ENCODE results near the gene PCDHGA8.
"Not testable (repeated sequence)": the region's sequence is repeated elsewhere in the genome, so short reads cannot be mapped to it uniquely, and the experiment has no call there.

PCDHGA8 gene

GRCh38 chr5:141403387-141403786 is 11.0 kb downstream of the PCDHGA8 start:
- DNase-seq = no peak

- peak; percentile 54 for DNase-seq
These were observed 15.5 kb downstream of the PCDHGA8 start, which contains the start of gene PCDHGB6 for GRCh38 chr5:141407790-141408505. Gene PCDHGB6, plus strand, starts transcription at chr5:141408021. Its CDS starts 182 bp downstream, at chr5:141408203.

- no peak for DNase-seq
These were observed 17.3 kb downstream of the PCDHGA8 start for GRCh38 chr5:141409598-141410306.

- DNase-seq = no peak
These were observed 19.1 kb downstream of the PCDHGA8 start for GRCh38 chr5:141411575-141411974.

GRCh38 chr5:141412854-141413539 is 20.6 kb downstream of the PCDHGA8 start, which contains the start of gene PCDHGA10:
Gene PCDHGA10, plus strand, starts transcription at chr5:141412987. Its CDS starts 189 bp downstream, at chr5:141413176.
- DNase-seq = peak; percentile 70

- no peak for DNase-seq
These were observed 21.2 kb downstream of the PCDHGA8 start for GRCh38 chr5:141413540-141414069.

- not testable (repeated sequence) for DNase-seq
These were observed 22.3 kb downstream of the PCDHGA8 start for GRCh38 chr5:141414548-141415274.

GRCh38 chr5:141415275-141415618 is 22.8 kb downstream of the PCDHGA8 start:
- DNase-seq = not testable (repeated sequence)

GRCh38 chr5:141417494-141418172 is 25.2 kb downstream of the PCDHGA8 start, which contains the start of gene PCDHGB7:
Gene PCDHGB7, plus strand, starts transcription at chr5:141417677. Its CDS starts 183 bp downstream, at chr5:141417860.
- not testable (repeated sequence) for DNase-seq

- DNase-seq = no peak
These were observed 26.8 kb downstream of the PCDHGA8 start for GRCh38 chr5:141419074-141419880.

GRCh38 chr5:141420855-141421488 is 28.5 kb downstream of the PCDHGA8 start, which contains the start of gene PCDHGA11:
Gene PCDHGA11, plus strand, starts transcription at chr5:141421051. Its CDS starts 177 bp downstream, at chr5:141421228.
- DNase-seq = no peak

- DNase-seq = no peak
These were observed 29.0 kb downstream of the PCDHGA8 start for GRCh38 chr5:141421489-141421855.

GRCh38 chr5:141422742-141423291 is 30.4 kb downstream of the PCDHGA8 start:
- DNase-seq = no peak

- no peak for DNase-seq
These were observed 35.5 kb downstream of the PCDHGA8 start for GRCh38 chr5:141427783-141428426.

GRCh38 chr5:141430332-141431113 is 38.1 kb downstream of the PCDHGA8 start, which contains the start of gene PCDHGA12:
Gene PCDHGA12, plus strand, starts transcription at chr5:141430507. Its CDS starts 253 bp downstream, at chr5:141430760.
- DNase-seq = no peak

- no peak for DNase-seq
These were observed 38.9 kb downstream of the PCDHGA8 start for GRCh38 chr5:141431286-141431685.

- DNase-seq = not testable (repeated sequence)
These were observed 39.9 kb downstream of the PCDHGA8 start for GRCh38 chr5:141432308-141432707.

- DNase-seq = not testable (repeated sequence)
These were observed 40.3 kb downstream of the PCDHGA8 start for GRCh38 chr5:141432726-141433125.

Measured in activated CD8-positive, alpha-beta memory T cell treated with anti-CD3 and anti-CD28 coated beads for 24 hours (primary cell).